SK-N-SH (cell line): ENCODE measurements around the gene RPS24.

ENCODE experiments used
- EP300 ChIP-seq, 2 experiments: IDR thresholded peaks; 2 replicates each; pipeline versions ENCODE4 v1.4.0 to v1.6.1; 2012; ENCODE audit warnings: borderline replicate concordance in 1 of 2, low read depth in 1 of 2, low read length in 1 of 2
- YY1 ChIP-seq: IDR thresholded peaks from 2 replicates; pipeline ENCODE4 v1.4.0; 2012; ENCODE audit warnings: low read depth, mild to moderate bottlenecking
- TF ChIP-seq, protein P1 (sequence below): fragments of 200-600 bp; sonication (generic); IDR thresholded peaks from 2 replicates; pipeline ENCODE4 v1.6.1; 2017; ENCODE audit warnings: antibody characterized with exemption, mild to moderate bottlenecking, moderate library complexity

DNA sequence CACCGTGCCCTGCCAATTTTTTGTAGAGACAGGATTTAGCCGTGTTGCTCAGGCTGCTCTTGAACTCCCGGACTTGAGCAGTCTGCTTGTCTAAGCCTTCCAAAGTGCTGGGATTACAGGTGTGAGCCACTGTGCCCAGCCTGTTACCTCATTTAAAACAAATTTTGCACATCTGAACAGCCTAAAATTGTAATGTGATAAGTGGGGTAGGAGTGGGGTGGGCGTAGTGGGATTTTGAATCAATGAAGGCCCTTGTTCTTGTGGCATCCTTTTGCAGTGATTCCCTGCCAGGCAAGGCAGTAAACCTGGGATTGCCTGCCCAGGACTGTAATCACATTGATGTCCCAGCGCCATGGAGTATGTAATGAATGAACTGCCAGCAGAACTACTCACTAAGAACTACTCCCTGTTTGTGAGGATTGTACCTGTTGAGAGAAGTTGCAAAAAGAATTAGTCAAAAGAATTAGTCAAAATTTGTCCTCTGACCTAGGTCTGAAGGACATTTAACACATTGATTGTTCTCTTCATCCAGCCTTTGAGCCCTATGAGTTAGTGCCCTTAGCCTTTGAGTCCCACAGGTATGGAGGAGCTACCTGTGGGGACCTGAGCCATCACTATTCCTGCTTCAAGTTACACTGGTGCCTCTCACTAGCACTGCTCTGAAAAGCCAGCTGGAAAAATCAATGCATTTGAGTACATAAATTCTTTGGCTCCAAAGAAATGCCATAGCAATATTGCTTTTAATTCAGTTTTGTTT is 5.3 kb downstream of the RPS24 start:
- TF ChIP-seq EP300 (IDR thresholded peaks at IDR 0.05; ENCODE audit: borderline replicate concordance in 1 of 2, low read depth in 1 of 2, low read length in 1 of 2) = no peak
- TF ChIP-seq YY1 = no peak
- TF ChIP-seq, protein P1, sequence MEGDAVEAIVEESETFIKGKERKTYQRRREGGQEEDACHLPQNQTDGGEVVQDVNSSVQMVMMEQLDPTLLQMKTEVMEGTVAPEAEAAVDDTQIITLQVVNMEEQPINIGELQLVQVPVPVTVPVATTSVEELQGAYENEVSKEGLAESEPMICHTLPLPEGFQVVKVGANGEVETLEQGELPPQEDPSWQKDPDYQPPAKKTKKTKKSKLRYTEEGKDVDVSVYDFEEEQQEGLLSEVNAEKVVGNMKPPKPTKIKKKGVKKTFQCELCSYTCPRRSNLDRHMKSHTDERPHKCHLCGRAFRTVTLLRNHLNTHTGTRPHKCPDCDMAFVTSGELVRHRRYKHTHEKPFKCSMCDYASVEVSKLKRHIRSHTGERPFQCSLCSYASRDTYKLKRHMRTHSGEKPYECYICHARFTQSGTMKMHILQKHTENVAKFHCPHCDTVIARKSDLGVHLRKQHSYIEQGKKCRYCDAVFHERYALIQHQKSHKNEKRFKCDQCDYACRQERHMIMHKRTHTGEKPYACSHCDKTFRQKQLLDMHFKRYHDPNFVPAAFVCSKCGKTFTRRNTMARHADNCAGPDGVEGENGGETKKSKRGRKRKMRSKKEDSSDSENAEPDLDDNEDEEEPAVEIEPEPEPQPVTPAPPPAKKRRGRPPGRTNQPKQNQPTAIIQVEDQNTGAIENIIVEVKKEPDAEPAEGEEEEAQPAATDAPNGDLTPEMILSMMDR = no peak
